Coronary artery (tissue), 2 donors: ENCODE results near the gene L3MBTL1.
"Not testable (repeated sequence)": the region's sequence is repeated elsewhere in the genome, so short reads cannot be mapped to it uniquely, and the experiment has no call there.

ENCODE experiments used
- DNase-seq: peaks from one replicate; pipeline ENCODE4 v3.0.0-alpha.2; 2017; ENCODE audit warnings: low spot score
- H3K27ac ChIP-seq, 2 donors: fragments of 200-600 bp; sonication (generic); one replicate each; pipeline ENCODE4 v1.5.1; 2016 to 2019
- H3K4me3 ChIP-seq: fragments of 200-600 bp; sonication (generic); 2 replicates; pipeline ENCODE4 v1.5.1; 2016; ENCODE audit warnings: mild to moderate bottlenecking, moderate library complexity
- CTCF ChIP-seq: fragments of 200-600 bp; sonication (generic); IDR thresholded peaks from one replicate; pipeline ENCODE4 v1.5.1; 2019; ENCODE audit warnings: antibody characterized with exemption

The L3MBTL1 gene

GRCh38 chr20:43586641-43587040 is 79.1 kb downstream of the L3MBTL1 start:
- Histone ChIP-seq H3K27ac (no peak overlapping the region), H3K4me3 (no peak overlapping the region)
- TF ChIP-seq CTCF: no peak
- DNase-seq: no peak

- H3K4me3 ChIP-seq, H3K27ac ChIP-seq, DNase-seq: not testable (repeated sequence)
Observed at GRCh38 chr20:43588526-43588925, 81.0 kb downstream of the L3MBTL1 start.

GRCh38 chr20:43590036-43590391 is 82.5 kb downstream of the L3MBTL1 start:
- DNase-seq: no peak
- peak overlapping the region; percentile 80 for H3K4me3 ChIP-seq
- H3K27ac ChIP-seq: peak overlapping the region; percentile 74 to 83
- TF ChIP-seq CTCF: no peak

- H3K4me3 ChIP-seq: peak within 1 kb of the TSS; percentile 80
- no peak for TF ChIP-seq CTCF
- DNase-seq: peak; percentile 95
- peak within 1 kb of the TSS; percentile 74 to 83 for H3K27ac ChIP-seq
Observed at GRCh38 chr20:43590392-43591303, 83.2 kb downstream of the L3MBTL1 start, which contains the start of gene IFT52. Gene IFT52 (plus strand): TSS chr20:43590937. CDS start chr20:43594699, 3,762 bp downstream.
